Measurements from ENCODE around the gene LTO1. TPM values are rescaled to one million over a fixed set of nuclear protein-coding genes. Genes with fewer than 3 reads are reported as not detected.

The LTO1 gene
- polyA plus RNA-seq, 1 donor (not counting 4 experiments of a cell fraction or from before 2014, with no cell fraction given): 24.3 TPM

GRCh38 chr11:69664103-69664775 is 10.9 kb downstream of the LTO1 start:
- peaks cover 13 to 25% of the 10 kb centered on the region in 2 experiments for H3K36me3 ChIP-seq (ENCODE audit: control insufficient read depth in 2 of 2, extremely low read depth in 1 of 2, insufficient read depth in 2 of 2, low read length in 2 of 2)
- H3K4me2 ChIP-seq (ENCODE audit: control insufficient read depth, extremely low read depth, insufficient read depth, low read depth, low read length): no peak overlapping the region
- H2AFZ ChIP-seq (ENCODE audit: control insufficient read depth, low read length): no peak overlapping the region
- H3K79me2 ChIP-seq (ENCODE audit: control insufficient read depth, insufficient read depth, low read length): peaks cover 2% of the 10 kb centered on the region
- FAIRE-seq (no peak), DNase-seq (ENCODE audit: low read depth, low spot score) (no peak)
- no peaks in the 10 kb centered on the region for H3K27me3 ChIP-seq (ENCODE audit: control insufficient read depth, extremely low read depth, insufficient read depth, low read length)
- H3K27ac ChIP-seq (ENCODE audit: control insufficient read depth, insufficient read depth, low read length): no peak overlapping the region
- H3K9me3 ChIP-seq (ENCODE audit: control insufficient read depth, low read depth, low read length): no peaks in the 10 kb centered on the region
- no peaks in the 10 kb centered on the region for H3K9me1 ChIP-seq (ENCODE audit: control insufficient read depth, extremely low read depth, insufficient read depth, low read length)
- dilution Hi-C loops (cut with MboI; ENCODE audit: extremely low pct_ligation_motif_present, low sequenced_read_pairs): loop anchor here (10.0 kb wide), 1 partner anchor 549 kb away; no protein-coding TSS in a partner anchor
- H4K20me1 ChIP-seq (ENCODE audit: control insufficient read depth, extremely low read depth, insufficient read depth, low read length): peaks cover 3% of the 10 kb centered on the region
- peaks cover 7% of the 10 kb centered on the region for H3K4me1 ChIP-seq (ENCODE audit: control insufficient read depth, extremely low read depth, insufficient read depth, low read length)
- H3K4me3 ChIP-seq (ENCODE audit: control insufficient read depth in 2 of 3, extremely low read depth in 1 of 3, insufficient read depth in 2 of 3, low read depth in 1 of 3, low read length in 3 of 3): no peak overlapping the region
- H3K9ac ChIP-seq (ENCODE audit: control insufficient read depth, extremely low read depth, insufficient read depth, low read length): no peak overlapping the region
- no peak for TF ChIP-seq CTCF (optimal IDR thresholded peaks at IDR 0.05 in 1 of 3, IDR thresholded peaks at IDR 0.05 in 1 of 3, conservative IDR thresholded peaks at IDR 0.05 in 1 of 3; ENCODE audit: extremely low read depth in 1 of 3, insufficient read depth in 2 of 3, low read length in 3 of 3)
- TF ChIP-seq EZH2 (IDR thresholded peaks at IDR 0.05; ENCODE audit: low read length): no peak

- H4K20me1 ChIP-seq (ENCODE audit: control insufficient read depth, extremely low read depth, insufficient read depth, low read length): peaks cover 3% of the 10 kb centered on the region
- H3K27me3 ChIP-seq (ENCODE audit: control insufficient read depth, extremely low read depth, insufficient read depth, low read length): no peaks in the 10 kb centered on the region
- H3K4me2 ChIP-seq (ENCODE audit: control insufficient read depth, extremely low read depth, insufficient read depth, low read depth, low read length): no peak overlapping the region
- TF ChIP-seq CTCF (optimal IDR thresholded peaks at IDR 0.05 in 1 of 3, IDR thresholded peaks at IDR 0.05 in 1 of 3, conservative IDR thresholded peaks at IDR 0.05 in 1 of 3; ENCODE audit: extremely low read depth in 1 of 3, insufficient read depth in 2 of 3, low read length in 3 of 3) (no peak), EZH2 (IDR thresholded peaks at IDR 0.05; ENCODE audit: low read length) (no peak)
- dilution Hi-C loops (cut with MboI; ENCODE audit: extremely low pct_ligation_motif_present, low sequenced_read_pairs): loop anchor here (10.0 kb wide), 1 partner anchor 549 kb away; no protein-coding TSS in a partner anchor
- no peak overlapping the region for H3K27ac ChIP-seq (ENCODE audit: control insufficient read depth, insufficient read depth, low read length)
- no peaks in the 10 kb centered on the region for H3K79me2 ChIP-seq (ENCODE audit: control insufficient read depth, insufficient read depth, low read length)
- peaks cover 5% of the 10 kb centered on the region for H3K4me1 ChIP-seq (ENCODE audit: control insufficient read depth, extremely low read depth, insufficient read depth, low read length)
- H2AFZ ChIP-seq (ENCODE audit: control insufficient read depth, low read length): no peak overlapping the region
- H3K9me1 ChIP-seq (ENCODE audit: control insufficient read depth, extremely low read depth, insufficient read depth, low read length): no peaks in the 10 kb centered on the region
- no peak overlapping the region for H3K4me3 ChIP-seq (ENCODE audit: control insufficient read depth in 2 of 3, extremely low read depth in 1 of 3, insufficient read depth in 2 of 3, low read depth in 1 of 3, low read length in 3 of 3)
- H3K9me3 ChIP-seq (ENCODE audit: control insufficient read depth, low read depth, low read length): no peaks in the 10 kb centered on the region
- H3K36me3 ChIP-seq (ENCODE audit: control insufficient read depth in 2 of 2, extremely low read depth in 1 of 2, insufficient read depth in 2 of 2, low read length in 2 of 2): peaks cover 10 to 21% of the 10 kb centered on the region in 2 experiments
- DNase-seq (ENCODE audit: low read depth, low spot score) (no peak), FAIRE-seq (no peak)
- H3K9ac ChIP-seq (ENCODE audit: control insufficient read depth, extremely low read depth, insufficient read depth, low read length): no peak overlapping the region
Observed at GRCh38 chr11:69663326-69663725, 11.8 kb downstream of the LTO1 start.

All from keratinocyte (primary cell).